SH-SY5Y (cell line): ENCODE results near the gene CCSER2.

ENCODE experiments used
- GATA2 ChIP-seq: IDR thresholded peaks from 2 replicates; pipeline ENCODE4 v1.6.1; 2011; ENCODE audit warnings: mild to moderate bottlenecking, low read depth, low read length
- GATA3 ChIP-seq: IDR thresholded peaks from 2 replicates; pipeline ENCODE4 v1.6.1; 2011; ENCODE audit warnings: low read depth, mild to moderate bottlenecking, low read length, moderate library complexity

DNA sequence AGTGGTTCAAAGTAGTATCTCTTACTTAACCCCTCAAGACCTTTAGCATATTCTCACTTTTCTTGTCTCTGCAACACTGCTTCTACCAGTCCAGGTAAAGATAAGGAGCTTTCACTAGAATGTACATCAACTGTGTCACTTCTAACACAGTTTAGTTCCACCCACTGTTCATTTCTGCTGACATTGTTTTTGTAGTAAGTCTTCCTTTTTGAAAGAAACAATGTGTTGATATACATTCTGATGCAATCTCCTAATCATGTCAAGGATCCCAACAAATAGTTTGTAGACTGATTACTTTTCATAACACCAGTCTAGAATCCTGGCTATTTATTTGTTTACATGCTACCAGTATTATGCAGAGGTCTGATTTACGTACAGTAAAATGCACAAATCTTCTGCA, 47.5 kb downstream of the CCSER2 start:
- TF ChIP-seq GATA3: no peak
- TF ChIP-seq GATA2: no peak
